ENCODE results near the gene SLC38A11. TPM values are rescaled to one million over a fixed set of nuclear protein-coding genes. Genes with fewer than 3 reads are reported as not detected.
"Not testable (repeated sequence)": the region's sequence is repeated elsewhere in the genome, so short reads cannot be mapped to it uniquely, and the experiment has no call there.

Gene SLC38A11
- total and polyA plus RNA-seq, 2 donors = 0.85 to 2.4 TPM

- Histone ChIP-seq H3K4me1 (ENCODE audit: insufficient read depth) (no peaks in the 10 kb centered on the region), H3K27ac (ENCODE audit: low read depth) (no peak overlapping the region), H3K36me3 (ENCODE audit: insufficient read depth) (no peaks in the 10 kb centered on the region), H3K4me3 (ENCODE audit: low read depth, low read length) (no peak overlapping the region)
- DNase-seq (ENCODE audit: extremely low spot score) = no peak
- WGBS = 29% methylated on average over 7 of the region's 7 CpGs
Observed at GRCh38 chr2:164981217-164981990, 26.1 kb upstream of the SLC38A11 start.

- H3K36me3 ChIP-seq (ENCODE audit: insufficient read depth); DNase-seq (ENCODE audit: extremely low spot score); H3K27ac ChIP-seq (ENCODE audit: low read depth); H3K4me1 ChIP-seq (ENCODE audit: insufficient read depth); H3K4me3 ChIP-seq (ENCODE audit: low read depth, low read length): not testable (repeated sequence)
- 72% methylated on average over 2 of the region's 2 CpGs for WGBS
Observed at GRCh38 chr2:164980688-164981087, 25.4 kb upstream of the SLC38A11 start.

GRCh38 chr2:164979113-164979512 is 23.8 kb upstream of the SLC38A11 start:
- H3K4me3 ChIP-seq (ENCODE audit: low read depth, low read length) = no peak overlapping the region
- no peaks in the 10 kb centered on the region for H3K4me1 ChIP-seq (ENCODE audit: insufficient read depth)
- no peaks in the 10 kb centered on the region for H3K36me3 ChIP-seq (ENCODE audit: insufficient read depth)
- 86% methylated on average over 2 of the region's 2 CpGs for WGBS
- no peak overlapping the region for H3K27ac ChIP-seq (ENCODE audit: low read depth)
- DNase-seq (ENCODE audit: extremely low spot score) = no peak

- not testable (repeated sequence) for H3K27ac ChIP-seq (ENCODE audit: low read depth); H3K4me3 ChIP-seq (ENCODE audit: low read depth, low read length); H3K36me3 ChIP-seq (ENCODE audit: insufficient read depth); DNase-seq (ENCODE audit: extremely low spot score); H3K4me1 ChIP-seq (ENCODE audit: insufficient read depth)
- 76% methylated on average over 5 of the region's 5 CpGs for WGBS
Observed at GRCh38 chr2:164976875-164977470, 21.6 kb upstream of the SLC38A11 start.

- DNase-seq (ENCODE audit: extremely low spot score) = no peak
- H3K4me3 ChIP-seq (ENCODE audit: low read depth, low read length) = no peak overlapping the region
- no peak overlapping the region for H3K27ac ChIP-seq (ENCODE audit: low read depth)
- H3K4me1 ChIP-seq (ENCODE audit: insufficient read depth) = peaks cover 2% of the 10 kb centered on the region
- H3K36me3 ChIP-seq (ENCODE audit: insufficient read depth) = no peaks in the 10 kb centered on the region
- WGBS = 61% methylated on average over 3 of the region's 3 CpGs
Observed at GRCh38 chr2:164976301-164976700, 21.0 kb upstream of the SLC38A11 start.

GRCh38 chr2:164975891-164976290 is 20.6 kb upstream of the SLC38A11 start:
- WGBS = 48% methylated on average over 1 of the region's 1 CpG
- Histone ChIP-seq H3K4me1 (ENCODE audit: insufficient read depth) (peaks cover 2% of the 10 kb centered on the region), H3K4me3 (ENCODE audit: low read depth, low read length) (no peak overlapping the region), H3K27ac (ENCODE audit: low read depth) (no peak overlapping the region), H3K36me3 (ENCODE audit: insufficient read depth) (no peaks in the 10 kb centered on the region)
- DNase-seq (ENCODE audit: extremely low spot score) = no peak

- no peak for DNase-seq (ENCODE audit: extremely low spot score)
- Histone ChIP-seq H3K4me1 (ENCODE audit: insufficient read depth) (peaks cover 2% of the 10 kb centered on the region), H3K4me3 (ENCODE audit: low read depth, low read length) (no peak overlapping the region), H3K27ac (ENCODE audit: low read depth) (no peak overlapping the region), H3K36me3 (ENCODE audit: insufficient read depth) (no peaks in the 10 kb centered on the region)
- 64% methylated on average over 1 of the region's 1 CpG for WGBS
Observed at GRCh38 chr2:164974221-164974620, 18.9 kb upstream of the SLC38A11 start.

- H3K27ac ChIP-seq (ENCODE audit: low read depth) = no peak overlapping the region
- peaks cover 2% of the 10 kb centered on the region for H3K4me1 ChIP-seq (ENCODE audit: insufficient read depth)
- H3K36me3 ChIP-seq (ENCODE audit: insufficient read depth) = no peaks in the 10 kb centered on the region
- no peak for DNase-seq (ENCODE audit: extremely low spot score)
- 59% methylated on average over 4 of the region's 4 CpGs for WGBS
- H3K4me3 ChIP-seq (ENCODE audit: low read depth, low read length) = no peak overlapping the region
Observed at GRCh38 chr2:164972216-164972615, 16.9 kb upstream of the SLC38A11 start.

GRCh38 chr2:164969909-164970690 is 14.8 kb upstream of the SLC38A11 start:
- Histone ChIP-seq H3K4me3 (ENCODE audit: low read depth, low read length) (no peak overlapping the region), H3K4me1 (ENCODE audit: insufficient read depth) (peaks cover 2% of the 10 kb centered on the region), H3K27ac (ENCODE audit: low read depth) (no peak overlapping the region), H3K36me3 (ENCODE audit: insufficient read depth) (no peaks in the 10 kb centered on the region)
- no peak for DNase-seq (ENCODE audit: extremely low spot score)
- WGBS = 72% methylated on average over 2 of the region's 2 CpGs

GRCh38 chr2:164967781-164968228 is 12.5 kb upstream of the SLC38A11 start:
- Histone ChIP-seq H3K36me3 (ENCODE audit: insufficient read depth) (no peaks in the 10 kb centered on the region), H3K27ac (ENCODE audit: low read depth) (no peak overlapping the region), H3K4me1 (ENCODE audit: insufficient read depth) (peaks cover 2% of the 10 kb centered on the region), H3K4me3 (ENCODE audit: low read depth, low read length) (no peak overlapping the region)
- DNase-seq (ENCODE audit: extremely low spot score) = no peak
- 46% methylated on average over 2 of the region's 2 CpGs for WGBS

GRCh38 chr2:164967361-164967760 is 12.0 kb upstream of the SLC38A11 start:
- peaks cover 2% of the 10 kb centered on the region for H3K4me1 ChIP-seq (ENCODE audit: insufficient read depth)
- no peak for DNase-seq (ENCODE audit: extremely low spot score)
- H3K4me3 ChIP-seq (ENCODE audit: low read depth, low read length) = no peak overlapping the region
- WGBS = 86% methylated on average over 2 of the region's 2 CpGs
- H3K27ac ChIP-seq (ENCODE audit: low read depth) = no peak overlapping the region
- no peaks in the 10 kb centered on the region for H3K36me3 ChIP-seq (ENCODE audit: insufficient read depth)

- 77% methylated on average over 1 of the region's 1 CpG for WGBS
- H3K27ac ChIP-seq (ENCODE audit: low read depth) = no peak overlapping the region
- no peaks in the 10 kb centered on the region for H3K36me3 ChIP-seq (ENCODE audit: insufficient read depth)
- no peaks in the 10 kb centered on the region for H3K4me1 ChIP-seq (ENCODE audit: insufficient read depth)
- DNase-seq (ENCODE audit: extremely low spot score) = no peak
- no peak overlapping the region for H3K4me3 ChIP-seq (ENCODE audit: low read depth, low read length)
Observed at GRCh38 chr2:164964700-164965099, 9.4 kb upstream of the SLC38A11 start.

- DNase-seq (ENCODE audit: extremely low spot score) = no peak
- H3K4me1 ChIP-seq (ENCODE audit: insufficient read depth) = no peaks in the 10 kb centered on the region
- WGBS = 73% methylated on average over 2 of the region's 2 CpGs
Observed at GRCh38 chr2:164960159-164960558, 4.8 kb upstream of the SLC38A11 start.

GRCh38 chr2:164954186-164954585 is 1.1 kb downstream of the SLC38A11 start:
- H3K27ac ChIP-seq (ENCODE audit: low read depth) = no peak overlapping the region
- 94% methylated on average over 4 of the region's 4 CpGs for WGBS
- no peak for DNase-seq (ENCODE audit: extremely low spot score)
- no peaks in the 10 kb centered on the region for H3K4me1 ChIP-seq (ENCODE audit: insufficient read depth)
- no peak overlapping the region for H3K4me3 ChIP-seq (ENCODE audit: low read depth, low read length)
- no peaks in the 10 kb centered on the region for H3K36me3 ChIP-seq (ENCODE audit: insufficient read depth)

More at GRCh38 chr2:164960159-164960558, 4.8 kb upstream of the SLC38A11 start:
- Histone ChIP-seq H3K4me3 (ENCODE audit: low read depth, low read length) (no peak overlapping the region), H3K36me3 (ENCODE audit: insufficient read depth) (no peaks in the 10 kb centered on the region), H3K27ac (ENCODE audit: low read depth) (no peak overlapping the region)
